HG02763 (cell line): Measurements from ENCODE around the gene ZFYVE27.

Experiments
- ATAC-seq: cut with Tn5 transposase; IDR thresholded peaks from one replicate; pipeline ENCODE4 v1.9.1; 2021; ENCODE audit warnings: mild to moderate bottlenecking, moderate library complexity; ENCODE audit not compliant: unreplicated experiment

Gene ZFYVE27

DNA sequence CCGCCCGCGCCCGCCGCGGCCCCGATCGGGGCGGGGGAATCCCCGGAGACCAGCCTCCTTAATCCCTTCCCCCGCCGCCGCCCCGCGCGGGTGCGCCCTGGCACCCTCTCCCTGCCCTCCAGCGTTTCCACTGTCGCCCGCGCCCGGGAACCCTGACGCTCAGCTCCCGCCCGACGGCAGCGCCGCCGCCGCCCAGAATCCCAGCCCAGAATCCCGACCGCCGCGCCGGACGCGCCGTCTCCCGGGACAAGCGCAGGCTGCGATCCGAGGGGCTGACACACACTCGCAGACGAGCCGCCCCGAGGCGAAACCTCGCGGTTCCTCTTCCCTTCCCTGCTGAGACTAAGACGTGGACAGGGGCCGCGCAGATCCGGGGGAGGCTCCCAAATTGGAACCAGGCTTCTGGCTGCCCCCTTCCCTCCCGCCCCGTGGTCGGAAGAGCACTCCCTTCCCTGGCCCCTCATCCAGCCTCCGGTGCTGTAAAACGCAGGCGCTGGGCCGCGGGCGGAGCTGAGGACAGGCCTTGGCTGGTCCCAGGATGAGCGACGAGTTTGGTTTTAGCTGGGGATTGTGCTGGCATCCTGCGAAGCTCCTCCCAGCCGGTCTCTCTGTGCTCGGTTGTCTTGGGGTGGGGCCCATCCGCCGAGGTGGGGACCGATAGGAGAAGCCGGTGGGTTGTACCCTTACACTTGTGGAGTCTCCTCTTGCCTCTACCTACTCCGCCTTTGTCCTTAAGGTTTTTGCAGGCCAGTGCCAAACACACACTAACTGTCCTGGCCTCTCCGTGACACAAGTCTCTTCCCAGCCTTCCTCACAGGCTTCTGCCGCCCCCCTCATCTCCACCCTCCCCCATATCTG, 22.3 kb upstream of the ZFYVE27 start:
- ATAC-seq: peak; percentile 11

DNA sequence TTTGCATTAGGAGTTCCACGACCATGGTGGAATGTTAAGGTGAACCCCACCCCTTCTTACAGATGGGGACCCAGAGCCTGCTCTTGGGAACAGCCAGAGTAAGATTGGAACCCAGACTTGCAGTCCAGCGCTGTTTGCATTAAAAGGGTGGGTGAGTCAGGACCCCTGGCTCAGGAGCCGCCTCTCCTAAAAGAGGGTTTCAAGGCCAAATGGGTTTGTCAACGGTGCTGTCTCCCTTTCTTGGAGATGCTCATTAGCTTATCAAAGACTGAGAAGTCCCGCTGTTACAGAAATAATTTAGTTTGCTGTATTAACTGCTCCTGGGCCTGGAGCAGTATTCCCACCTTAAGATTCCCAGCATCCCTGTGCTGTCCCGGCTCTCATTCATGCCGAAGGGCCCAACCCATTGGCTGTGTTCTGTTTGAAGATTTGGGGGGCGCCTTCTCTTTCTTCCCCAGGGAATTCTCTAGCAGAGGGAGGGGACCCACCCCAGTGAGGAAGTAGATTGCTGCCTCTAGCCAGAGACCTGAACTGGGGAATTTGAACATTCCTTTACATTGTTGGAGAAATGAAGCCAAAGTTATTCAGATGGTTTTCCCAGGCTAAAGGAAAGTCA, 21.6 kb upstream of the ZFYVE27 start:
- no peak for ATAC-seq

DNA sequence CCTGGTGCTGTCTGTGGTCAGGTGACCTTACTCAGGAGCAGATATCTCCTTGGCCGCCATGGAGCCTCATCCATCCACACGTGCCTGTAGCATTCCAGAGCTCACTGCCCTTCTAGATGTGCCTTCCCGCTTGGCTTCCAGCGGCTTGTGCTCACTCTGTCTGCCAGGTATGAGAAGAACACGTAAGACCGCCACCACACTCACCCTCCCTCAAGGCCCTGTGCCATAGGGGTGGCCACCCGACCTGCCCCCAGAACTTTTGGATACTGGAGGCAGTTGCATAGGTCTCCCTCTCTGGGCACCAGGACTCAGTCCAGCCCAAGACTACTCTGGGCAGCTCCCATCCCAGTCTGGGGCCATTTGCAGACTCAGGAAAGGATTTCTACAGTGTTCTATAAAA, 19.3 kb upstream of the ZFYVE27 start:
- ATAC-seq: no peak

DNA sequence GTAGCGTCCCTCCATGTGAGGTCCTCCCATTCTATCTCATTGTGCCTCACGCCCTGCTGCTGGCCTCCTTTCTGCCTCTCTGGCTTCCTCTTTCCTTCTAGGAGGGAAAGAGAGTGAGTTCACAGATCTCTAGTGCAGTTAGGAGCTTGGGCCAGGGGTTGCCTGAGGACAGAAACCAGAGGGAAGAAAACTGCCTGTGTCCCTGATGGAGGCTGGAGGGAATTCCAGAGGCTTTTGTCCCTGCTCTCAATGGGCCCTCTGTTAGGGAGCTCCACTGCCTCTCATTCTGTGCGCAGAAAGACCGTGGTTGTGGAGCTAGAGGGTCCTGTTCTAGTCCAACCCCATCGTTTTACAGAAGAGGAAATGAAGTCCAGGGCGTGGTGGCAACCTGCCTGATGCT, 18.8 kb upstream of the ZFYVE27 start:
- ATAC-seq: no peak

DNA sequence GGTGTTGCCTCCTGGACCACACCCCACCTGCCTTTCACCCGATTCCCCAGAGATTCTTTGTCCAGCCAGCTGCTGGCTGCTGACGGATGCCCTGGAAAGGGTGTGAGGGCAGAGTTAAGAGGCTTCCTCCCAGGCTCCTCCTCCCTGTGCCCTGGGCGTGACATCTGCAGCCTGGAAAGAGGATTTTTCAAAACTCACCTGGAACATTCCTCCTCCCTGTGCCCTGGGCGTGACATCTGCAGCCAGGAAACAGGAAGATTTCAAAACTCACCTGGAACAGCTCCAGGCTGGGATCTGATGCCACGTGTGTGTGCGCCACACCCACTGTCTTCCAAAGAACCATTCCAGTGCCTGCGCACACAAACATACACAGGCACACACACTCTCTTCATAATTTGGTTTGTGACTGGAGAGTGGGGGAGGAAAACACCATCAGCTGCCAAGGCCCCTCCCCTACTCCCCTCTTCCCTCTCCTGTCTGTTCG, 18.2 kb upstream of the ZFYVE27 start:
- ATAC-seq: no peak

DNA sequence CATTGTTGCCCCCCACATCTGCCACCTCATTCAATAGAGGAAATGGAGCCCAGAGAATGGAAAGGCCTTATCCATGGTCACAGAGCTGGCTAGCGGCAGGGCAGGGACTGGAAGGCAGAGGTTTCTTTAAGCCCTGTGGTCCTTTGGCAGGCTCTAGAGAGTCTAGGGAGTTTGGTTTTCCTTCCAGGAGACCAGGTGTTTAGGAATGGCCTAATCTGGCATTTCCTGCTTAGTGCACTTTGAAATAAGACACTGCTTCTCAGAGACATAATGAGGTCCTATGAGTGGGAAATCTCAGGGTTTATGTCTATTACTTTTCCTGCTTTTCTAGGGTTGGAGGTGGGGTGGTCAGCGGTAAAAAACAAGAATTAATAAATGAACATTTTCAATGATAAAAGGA, 17.3 kb upstream of the ZFYVE27 start:
- no peak for ATAC-seq

DNA sequence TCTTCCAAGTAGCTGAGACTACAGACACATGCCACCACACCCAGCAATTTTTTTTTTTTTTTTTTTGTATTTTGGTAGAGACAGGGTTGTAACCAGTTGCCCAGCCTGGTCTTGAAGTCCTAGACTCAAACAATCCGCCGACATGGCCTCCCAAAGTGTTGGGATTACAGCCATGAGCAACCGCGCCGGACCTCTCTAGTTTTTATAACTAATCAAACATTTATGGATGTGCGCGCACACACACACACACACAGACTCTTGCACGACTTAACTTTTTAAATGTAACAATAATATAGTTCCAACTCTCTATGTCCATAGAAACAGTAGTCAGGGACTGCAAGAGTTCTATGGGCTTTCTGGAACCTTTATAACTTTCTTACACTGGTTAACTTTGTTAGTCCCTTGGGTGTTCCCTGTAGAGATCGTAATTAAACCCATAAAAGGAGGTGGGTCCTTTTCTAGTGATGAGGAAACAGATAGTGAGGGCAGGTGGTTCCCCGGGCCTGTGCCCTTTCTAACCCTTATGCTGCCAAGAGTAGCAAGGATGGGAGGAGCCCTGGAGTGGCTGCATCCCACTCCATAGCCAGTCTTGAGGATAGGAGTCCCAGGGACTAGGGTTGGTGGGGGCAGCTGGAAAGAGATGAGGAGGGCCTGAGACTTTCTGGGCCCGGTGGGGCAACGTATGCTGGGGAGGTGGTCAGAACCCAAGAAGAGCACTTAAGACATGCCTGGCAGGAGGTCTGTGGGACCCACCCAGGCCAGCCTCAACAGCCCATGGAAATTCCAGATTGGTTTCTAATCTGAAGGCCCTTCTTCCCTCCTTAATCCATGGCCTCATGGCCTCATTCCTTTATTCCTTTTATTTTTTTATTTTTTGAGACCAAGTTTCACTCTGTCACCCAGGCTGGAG, 14.8 kb upstream of the ZFYVE27 start:
- ATAC-seq: no peak

DNA sequence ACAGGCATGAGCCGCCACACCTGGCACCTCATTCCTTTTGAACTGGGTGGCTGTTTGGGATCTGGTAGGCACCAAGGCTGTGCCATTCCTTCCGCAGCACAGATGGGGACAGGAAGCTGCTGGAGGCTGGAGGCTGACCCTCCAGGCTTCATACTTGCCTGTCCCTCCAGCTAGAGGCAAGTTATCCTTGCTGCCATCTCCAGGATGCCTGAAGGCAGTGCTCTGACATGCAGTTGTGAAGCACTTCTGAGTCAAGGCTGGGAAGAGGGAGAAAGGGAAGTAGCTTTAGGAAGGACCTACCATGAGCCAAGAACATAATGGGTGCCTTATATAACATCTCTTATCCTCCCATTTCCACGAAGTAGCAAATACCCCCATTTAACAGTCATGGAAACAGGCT, 13.9 kb upstream of the ZFYVE27 start:
- no peak for ATAC-seq

DNA sequence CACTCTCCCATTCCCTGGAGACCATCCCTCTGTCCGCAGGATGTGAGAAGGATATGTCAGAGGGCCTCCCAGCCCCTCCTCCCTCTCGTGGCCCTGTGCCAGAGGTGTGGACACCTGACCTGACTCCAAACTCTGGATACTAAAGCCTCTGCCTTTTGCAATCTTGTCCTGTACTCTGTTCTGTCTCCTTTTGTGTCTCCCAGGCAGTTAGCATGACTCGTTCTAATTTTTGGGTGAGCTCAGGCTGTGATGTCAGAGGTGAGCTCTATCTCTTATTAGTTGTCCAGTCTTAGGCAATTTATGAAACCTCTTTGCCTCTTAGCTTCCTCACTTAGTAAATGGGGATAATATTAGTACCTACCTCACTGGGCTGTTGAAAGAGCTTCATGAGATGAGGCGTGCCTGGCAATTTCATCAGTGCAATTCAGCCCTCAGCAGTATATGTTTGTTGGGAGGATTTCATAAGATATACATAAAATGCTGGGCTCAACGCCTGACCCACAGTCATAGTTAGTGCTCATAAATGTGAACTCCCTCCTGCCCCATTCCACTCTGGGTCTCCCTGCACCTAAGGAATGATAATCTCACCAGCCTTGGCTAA, 12.5 kb upstream of the ZFYVE27 start:
- ATAC-seq: no peak

DNA sequence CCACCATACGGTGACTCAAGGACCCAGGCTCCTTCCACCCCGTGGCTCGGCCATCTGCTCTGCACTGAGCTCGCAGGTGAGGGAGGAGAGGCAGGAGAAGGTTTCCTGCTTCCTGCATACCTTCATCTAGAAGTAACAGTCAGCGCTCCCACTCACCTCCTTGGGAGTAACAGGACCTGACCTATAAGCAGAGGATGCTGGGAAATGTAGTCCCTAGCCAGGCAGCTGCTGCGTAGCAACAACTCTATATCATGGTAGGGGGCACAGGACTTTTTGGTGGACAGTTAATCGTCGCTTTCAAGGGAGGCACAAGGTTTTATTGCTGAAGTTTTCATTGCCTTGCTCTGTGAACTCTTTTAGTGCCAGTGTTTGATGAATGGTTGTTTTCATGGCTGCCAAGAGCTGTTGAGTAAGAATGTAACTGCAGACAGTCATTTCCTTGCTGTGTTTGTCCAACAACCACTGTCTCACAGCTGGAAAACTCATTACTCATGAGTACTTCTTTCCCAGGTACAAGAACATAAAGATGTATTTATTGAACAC, 10.2 kb upstream of the ZFYVE27 start:
- ATAC-seq: no peak

DNA sequence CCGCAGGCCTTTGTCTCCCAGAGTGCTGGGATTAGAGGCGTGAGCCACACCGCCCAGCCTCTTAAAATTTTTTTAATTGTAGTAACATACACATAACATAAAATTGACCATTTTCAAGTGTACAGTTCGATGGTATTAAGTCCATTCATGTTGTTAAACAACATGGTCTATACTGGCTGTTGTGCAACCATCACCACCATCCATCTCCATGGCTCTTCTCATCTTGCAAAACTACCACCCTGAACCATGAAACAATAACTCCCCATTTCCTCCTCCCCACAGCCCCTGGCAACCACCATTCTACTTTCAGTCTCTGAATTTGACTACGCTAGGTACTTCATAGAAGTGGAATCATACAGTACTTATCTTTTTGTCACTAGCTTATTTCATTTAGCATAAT, 7.9 kb upstream of the ZFYVE27 start:
- ATAC-seq: no peak

DNA sequence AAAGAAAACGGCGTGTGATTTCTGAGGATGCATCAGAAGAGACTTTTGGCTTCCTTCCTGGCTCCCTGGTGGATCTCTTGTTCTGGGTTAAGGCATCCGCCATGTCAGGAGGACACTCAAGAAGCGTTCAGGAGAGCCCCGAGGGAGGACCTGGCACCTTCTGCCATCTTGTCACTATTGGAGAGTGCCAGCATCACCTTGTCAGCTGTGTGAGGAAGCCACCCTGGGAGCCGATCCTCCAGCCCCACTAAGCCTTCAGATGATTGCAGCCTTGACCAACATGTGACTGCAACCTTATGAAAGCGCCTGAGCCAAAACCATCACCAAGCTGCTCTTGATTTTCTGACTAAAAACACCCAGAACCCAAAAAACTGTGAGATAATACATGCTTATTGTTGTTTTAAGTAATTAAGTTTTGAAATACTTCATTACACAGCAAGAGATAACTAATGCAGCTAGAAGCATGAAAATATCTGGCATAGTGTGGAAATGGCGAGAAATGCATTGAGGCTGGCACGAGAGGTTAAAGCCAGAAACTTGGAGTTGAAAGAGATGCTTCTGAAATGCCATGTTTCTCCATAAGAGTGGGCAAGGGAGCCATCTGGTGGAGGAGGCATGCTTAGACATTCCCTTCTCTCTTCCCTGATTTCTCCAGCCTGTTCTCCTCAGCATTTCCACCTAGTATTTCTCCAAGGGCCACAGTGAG, 5.4 kb upstream of the ZFYVE27 start:
- no peak for ATAC-seq

DNA sequence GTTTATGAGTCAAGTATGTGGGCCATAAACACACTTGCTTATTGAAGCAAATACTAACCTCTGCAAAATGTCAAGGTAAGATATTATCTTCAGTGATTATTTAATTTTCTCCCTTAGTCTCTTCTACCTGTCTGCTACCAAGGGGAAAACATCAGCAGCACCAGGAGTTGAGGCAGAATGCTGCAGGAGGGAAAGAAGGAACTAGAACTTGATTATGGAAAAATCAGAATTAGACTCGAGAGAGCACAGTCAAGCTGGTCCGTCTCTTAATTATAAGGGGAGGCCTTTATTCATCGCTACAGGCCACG, 4.9 kb upstream of the ZFYVE27 start:
- ATAC-seq: no peak

DNA sequence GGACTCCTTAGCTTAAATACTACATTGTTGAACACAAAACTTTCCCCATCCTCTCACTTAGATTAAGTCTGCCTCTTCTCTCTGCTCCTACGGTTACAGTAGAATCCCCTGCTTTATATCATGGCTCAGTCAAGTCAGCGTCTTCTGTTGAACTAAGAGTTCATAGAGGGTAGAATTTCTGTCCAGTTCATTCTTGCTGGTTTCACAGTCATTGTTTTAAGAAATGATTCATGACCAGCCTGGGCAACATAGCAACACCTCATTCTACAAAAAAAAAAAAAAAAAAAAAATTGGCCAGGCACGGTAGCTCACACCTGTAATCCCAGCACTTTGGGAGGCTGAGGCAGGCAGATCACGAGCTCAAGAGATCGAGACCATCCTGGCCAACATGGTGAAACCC, 3.7 kb upstream of the ZFYVE27 start:
- no peak for ATAC-seq

DNA sequence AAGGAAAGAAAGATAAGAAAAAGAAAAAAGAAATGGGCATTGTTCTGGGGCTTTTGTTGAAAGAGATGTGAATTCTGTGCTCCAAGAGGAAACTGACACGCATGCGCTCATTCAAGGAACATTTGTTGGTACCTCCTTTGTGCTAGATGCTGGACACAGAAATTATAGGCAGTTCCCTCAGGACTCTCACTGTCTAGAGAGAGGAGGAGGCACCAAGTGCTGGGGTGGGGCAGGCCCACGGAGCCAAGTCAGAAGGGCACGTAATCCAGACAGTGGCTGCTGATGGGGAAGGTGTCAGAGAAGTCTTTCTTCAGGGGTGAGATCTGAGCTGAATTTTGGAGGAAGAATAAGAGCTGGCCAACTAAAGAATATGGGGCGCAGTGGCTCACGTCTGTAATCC, 2.9 kb upstream of the ZFYVE27 start:
- no peak for ATAC-seq

DNA sequence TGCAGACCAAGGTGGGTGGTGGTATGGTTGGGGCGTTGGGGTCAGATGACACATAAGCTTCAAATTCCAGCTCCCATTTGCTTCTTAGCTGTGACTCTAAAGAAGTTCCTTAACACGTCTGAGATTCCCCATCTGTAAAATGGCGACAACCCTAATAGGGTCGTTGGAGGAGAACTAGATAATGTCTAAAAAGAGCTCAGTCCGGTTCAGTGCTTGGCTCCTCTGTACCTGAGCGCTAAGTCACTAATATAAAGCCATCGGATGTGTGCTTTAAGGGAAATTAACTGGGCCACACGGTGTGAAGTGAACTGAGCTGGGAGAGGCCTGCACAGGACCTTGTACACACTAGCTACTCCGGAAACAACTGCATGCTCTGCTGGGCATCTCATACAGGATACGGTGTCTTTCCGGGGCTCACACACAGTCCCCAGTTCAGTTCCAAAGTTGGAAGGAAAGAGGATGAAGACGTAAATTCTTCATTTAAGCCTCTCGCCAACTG, 476 bp upstream of the ZFYVE27 start:
- peak; percentile 9 for ATAC-seq

DNA sequence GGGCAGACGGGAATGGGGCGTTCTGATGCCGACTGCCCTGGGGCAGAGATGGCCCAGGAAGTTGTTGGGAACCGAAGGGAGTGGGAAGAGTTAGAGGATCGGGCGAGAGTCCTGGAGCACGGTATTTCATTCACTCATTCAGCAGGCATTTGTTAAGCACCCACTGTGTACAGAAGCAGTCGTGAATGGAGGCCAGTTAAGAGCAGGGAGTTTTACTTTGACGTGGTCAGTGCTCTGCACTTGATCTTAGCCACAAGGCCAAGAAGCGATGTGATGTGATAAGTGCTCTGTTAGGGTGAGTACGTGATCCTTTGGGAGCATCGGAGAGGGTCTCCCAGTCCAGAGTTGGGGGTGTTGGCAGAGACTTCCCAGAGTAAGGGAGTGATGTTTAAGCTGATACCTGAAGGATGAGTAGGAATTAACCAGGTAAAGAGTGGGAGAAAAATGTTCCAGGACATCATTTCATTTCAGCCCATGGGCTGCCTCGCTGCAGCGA, 890 bp downstream of the ZFYVE27 start:
- no peak for ATAC-seq

DNA sequence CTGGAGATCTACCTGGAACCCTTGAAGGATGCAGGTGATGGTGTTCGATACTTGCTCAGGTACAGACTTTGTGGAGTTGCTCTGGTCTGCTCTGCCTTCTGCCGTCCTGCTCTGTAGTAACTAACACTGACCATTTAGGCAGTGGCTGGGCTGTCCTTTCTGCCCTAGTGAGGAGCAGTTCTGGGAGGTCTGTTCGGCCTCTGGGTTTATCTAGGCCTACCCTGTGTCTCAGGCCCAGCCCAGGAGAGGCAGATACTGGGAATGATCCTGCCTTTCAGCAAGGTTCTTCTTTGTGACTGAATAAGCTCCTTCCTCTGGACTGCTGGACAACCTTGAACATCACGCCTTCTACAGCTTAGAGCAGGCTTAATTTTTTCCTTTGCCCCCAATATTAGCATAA, 1.7 kb downstream of the ZFYVE27 start:
- no peak for ATAC-seq

DNA sequence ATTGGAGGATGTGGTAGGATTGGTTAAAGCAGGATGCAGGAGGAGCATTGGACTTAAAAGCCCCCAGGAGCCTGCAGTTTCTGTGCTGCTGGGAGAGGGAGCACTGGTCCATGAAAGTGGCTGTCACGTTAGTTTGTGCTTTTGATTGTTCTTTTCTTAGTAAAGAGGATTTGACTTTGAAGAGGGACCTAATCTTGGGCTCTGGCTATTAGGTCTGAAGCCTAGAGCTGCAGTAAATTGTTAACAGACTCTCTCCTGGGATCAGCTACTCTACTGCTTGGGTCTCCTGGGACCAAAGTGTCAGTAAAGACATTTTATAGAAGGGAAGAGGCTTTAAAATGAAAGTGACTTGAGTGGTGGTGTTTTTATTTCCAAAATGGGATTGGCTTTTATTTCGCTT, 3.7 kb downstream of the ZFYVE27 start:
- no peak for ATAC-seq
